Progenitor cell of endocrine pancreas (in vitro differentiated cells): ENCODE results near the gene SND1. TPM values are rescaled to one million over a fixed set of nuclear protein-coding genes. Genes with fewer than 3 reads are reported as not detected.
"Not testable (repeated sequence)": the region's sequence is repeated elsewhere in the genome, so short reads cannot be mapped to it uniquely, and the experiment has no call there.

Experiments
- DNase-seq: peaks from one replicate; pipeline ENCODE4 v3.0.0; 2021; ENCODE audit warnings: low spot score; ENCODE audit not compliant: unreplicated experiment
- H3K27ac Mint-ChIP-seq: 2 replicates; pipeline ENCODE4 v1.8.0; 2021; ENCODE audit warnings: mild to moderate bottlenecking, moderate library complexity, mixed read lengths
- H3K27me3 Mint-ChIP-seq: 2 replicates; pipeline ENCODE4 v1.8.0; 2021; ENCODE audit warnings: mixed read lengths
- H3K36me3 Mint-ChIP-seq: 2 replicates; pipeline ENCODE4 v1.8.0; 2022; ENCODE audit warnings: mixed read lengths; ENCODE audit not compliant: insufficient read depth
- H3K4me1 Mint-ChIP-seq: 2 replicates; pipeline ENCODE4 v1.8.0; 2021; ENCODE audit warnings: low read depth, mixed read lengths
- H3K4me3 Mint-ChIP-seq: 2 replicates; pipeline ENCODE4 v1.8.0; 2021; ENCODE audit warnings: low read depth, mild to moderate bottlenecking, moderate library complexity, mixed read lengths
- H3K9me3 Mint-ChIP-seq: 2 replicates; pipeline ENCODE4 v1.8.0; 2021; ENCODE audit warnings: low read depth, mixed read lengths
- CTCF ChIP-seq: fragments of 200-600 bp; sonication (generic); IDR thresholded peaks from one replicate; pipeline ENCODE4 v1.5.0; 2021; ENCODE audit warnings: antibody characterized with exemption, mild to moderate bottlenecking; ENCODE audit not compliant: unreplicated experiment
- total RNA-seq: library from RNA; stranded (reverse); gene quantifications from 2 replicates; pipeline ENCODE4 v1.2.1, GENCODE V29; 2021

Gene SND1
- total RNA-seq, 1 donor from 2014 or later = 213 TPM

- H3K4me1 Mint-ChIP-seq = peaks cover 3% of the 10 kb centered on the region
- no peak overlapping the region for H3K4me3 Mint-ChIP-seq
- H3K27me3 Mint-ChIP-seq = peaks cover 54% of the 10 kb centered on the region
These were observed 456.1 kb downstream of the SND1 start for GRCh38 chr7:128108129-128108528.

GRCh38 chr7:128108641-128109423 lies 456.8 kb downstream of the SND1 start:
- no peak for DNase-seq
- peaks cover 52% of the 10 kb centered on the region for H3K27me3 Mint-ChIP-seq
- H3K9me3 Mint-ChIP-seq = no peaks in the 10 kb centered on the region

More at GRCh38 chr7:128108129-128108528, 456.1 kb downstream of the SND1 start:
- TF ChIP-seq CTCF = no peak
- H3K9me3 Mint-ChIP-seq = no peaks in the 10 kb centered on the region
- no peak for DNase-seq
- H3K27ac Mint-ChIP-seq = no peak overlapping the region
- H3K36me3 Mint-ChIP-seq = peaks cover 2% of the 10 kb centered on the region

GRCh38 chr7:128109424-128109969 lies 457.5 kb downstream of the SND1 start:
- peaks cover 54% of the 10 kb centered on the region for H3K27me3 Mint-ChIP-seq
- H3K4me1 Mint-ChIP-seq, H3K9me3 Mint-ChIP-seq, H3K4me3 Mint-ChIP-seq, DNase-seq, H3K27ac Mint-ChIP-seq, H3K36me3 Mint-ChIP-seq: not testable (repeated sequence)

More at GRCh38 chr7:128108641-128109423, 456.8 kb downstream of the SND1 start:
- Mint-ChIP-seq H3K36me3 (peaks cover 2% of the 10 kb centered on the region), H3K4me3 (no peak overlapping the region), H3K4me1 (peaks cover 3% of the 10 kb centered on the region), H3K27ac (no peak overlapping the region)
- TF ChIP-seq CTCF = no peak

- no peaks in the 10 kb centered on the region for H3K9me3 Mint-ChIP-seq
- no peaks in the 10 kb centered on the region for H3K36me3 Mint-ChIP-seq
- DNase-seq = no peak
- no peak for TF ChIP-seq CTCF
- H3K27ac Mint-ChIP-seq = no peak overlapping the region
- peaks cover 51% of the 10 kb centered on the region for H3K27me3 Mint-ChIP-seq
- H3K4me1 Mint-ChIP-seq = no peaks in the 10 kb centered on the region
- no peak overlapping the region for H3K4me3 Mint-ChIP-seq
These were observed 458.8 kb downstream of the SND1 start for GRCh38 chr7:128110641-128111364.

GRCh38 chr7:128112018-128112780 lies 460.2 kb downstream of the SND1 start:
- Mint-ChIP-seq H3K9me3 (no peaks in the 10 kb centered on the region), H3K4me1 (no peaks in the 10 kb centered on the region), H3K27me3 (peaks cover 45% of the 10 kb centered on the region), H3K36me3 (no peaks in the 10 kb centered on the region), H3K27ac (no peak overlapping the region), H3K4me3 (no peak overlapping the region)
- DNase-seq = no peak
- TF ChIP-seq CTCF = no peak
